Stimulated activated naive CD4-positive, alpha-beta T cell treated with Interleukin-2 at 50 U/mL for 16 hours (primary cell): Measurements from ENCODE around the gene RASL10B.

ENCODE experiments used
- DNase-seq: peaks from one replicate; lab custom pipeline; 2025; lab: John Stamatoyannopoulos, UW

The RASL10B gene

DNA sequence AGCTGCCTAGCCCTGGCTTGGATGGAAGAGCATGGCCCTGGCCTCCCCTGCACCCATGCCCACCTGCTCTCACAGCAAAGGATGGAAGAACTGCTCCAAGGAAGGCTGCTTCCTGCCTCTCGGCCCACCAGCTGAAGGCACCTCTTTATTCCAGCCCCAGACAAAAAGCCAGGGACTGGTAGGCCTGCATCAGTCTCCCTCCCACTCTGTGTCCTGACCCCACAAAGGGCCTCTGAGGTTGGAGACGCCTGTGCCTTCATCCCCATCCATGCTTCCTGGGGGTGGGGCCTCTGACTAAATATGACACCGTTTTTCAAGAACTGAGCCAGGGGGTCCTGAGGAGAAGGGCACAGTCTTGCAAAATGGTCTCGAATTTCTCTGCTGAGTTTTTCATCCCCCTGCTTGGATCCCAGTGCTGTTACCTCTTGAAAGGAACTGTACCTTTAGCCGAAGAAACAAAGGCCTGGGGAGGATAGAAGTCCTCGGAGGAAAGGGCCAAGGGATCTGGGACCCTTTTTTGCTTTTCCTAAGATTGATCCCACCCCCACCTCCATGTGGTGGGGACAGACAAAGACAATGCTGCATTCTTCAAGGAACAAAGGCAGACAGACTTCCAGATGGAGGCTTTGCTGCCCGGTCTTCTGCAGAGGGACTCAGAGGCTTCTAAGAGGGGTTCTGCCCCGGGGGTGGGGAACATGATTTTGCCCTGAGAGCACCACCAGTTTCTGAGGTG lies 34.5 kb downstream of the RASL10B start:
- no peak for DNase-seq

DNA sequence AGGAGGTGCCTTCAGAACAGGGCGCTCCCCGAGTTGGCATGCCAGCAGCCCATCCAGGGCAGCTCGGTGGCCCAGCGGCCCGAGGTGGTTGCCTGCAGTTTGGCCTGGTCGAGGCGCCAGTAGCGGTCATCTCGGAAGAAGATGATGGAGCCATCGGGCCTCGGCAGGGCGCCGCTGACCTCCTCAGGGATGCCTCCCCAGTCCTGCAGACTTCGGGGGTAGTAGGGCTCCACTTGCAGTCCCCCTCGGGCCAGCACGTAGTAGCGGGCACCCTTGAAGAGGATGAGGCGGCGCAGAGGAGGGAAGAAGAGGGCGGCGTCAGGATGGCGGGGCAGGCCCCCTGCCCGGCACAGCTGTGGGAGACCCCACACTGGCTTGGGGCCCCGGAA lies 35.0 kb downstream of the RASL10B start:
- DNase-seq = no peak

DNA sequence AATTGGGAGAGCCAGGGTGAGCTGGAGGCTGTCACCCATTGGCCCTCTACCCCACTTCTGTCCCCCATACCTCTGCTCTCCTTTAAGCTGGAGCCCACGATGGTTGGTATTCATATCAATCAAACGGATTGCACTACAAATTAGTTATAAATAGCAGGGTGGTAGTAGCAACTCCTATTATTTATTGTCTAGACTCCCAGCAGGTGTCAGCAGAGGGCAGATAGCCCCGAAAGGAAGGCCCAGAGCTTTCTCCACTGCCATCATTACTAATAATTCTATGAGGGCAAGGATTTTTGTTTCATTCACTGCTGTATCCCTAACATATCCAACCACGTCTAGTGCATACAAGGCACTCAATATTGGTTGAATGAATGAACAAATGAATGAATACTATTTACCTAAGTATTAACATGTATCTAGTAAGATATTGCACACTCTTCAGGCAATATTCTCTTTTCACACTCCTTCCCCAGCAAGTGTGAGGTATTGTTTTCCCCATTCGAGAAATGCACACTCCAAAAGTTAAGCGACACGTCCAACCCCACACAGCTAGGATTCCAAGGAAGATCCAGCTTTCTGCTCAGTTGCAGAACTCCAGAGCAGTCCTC lies 35.6 kb downstream of the RASL10B start:
- no peak for DNase-seq

- DNase-seq = no peak
Observed at GRCh38 chr17:35768797-35769196, 37.4 kb downstream of the RASL10B start.

DNA sequence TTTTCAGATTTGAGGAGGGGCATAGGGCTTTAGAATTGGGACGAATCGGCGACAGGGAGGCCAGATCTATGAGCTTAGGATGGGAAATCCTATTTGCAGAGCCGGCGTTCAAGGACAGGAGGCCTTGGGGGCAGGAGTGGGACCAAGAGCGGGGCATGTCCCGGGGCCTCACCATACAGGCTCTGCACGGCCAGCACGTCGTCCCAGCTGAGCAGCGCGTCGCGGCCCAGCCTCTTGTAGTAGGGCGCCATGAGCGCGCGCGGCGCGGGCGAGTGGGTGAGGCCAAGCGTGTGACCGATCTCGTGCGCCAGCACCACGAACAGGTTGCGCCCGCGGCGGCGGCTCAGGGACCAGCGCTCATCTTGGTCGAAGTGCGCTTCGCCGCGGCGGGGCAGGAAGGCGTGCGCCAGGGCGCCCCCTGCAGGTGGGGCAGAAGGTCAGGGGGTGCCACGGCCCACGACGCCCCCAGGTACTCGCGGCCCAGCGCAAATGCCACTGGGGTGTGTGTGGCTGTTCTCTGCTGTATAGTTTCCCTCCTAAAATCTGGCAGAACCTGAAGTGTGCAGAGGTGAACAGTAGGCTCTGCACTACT lies 38.6 kb downstream of the RASL10B start:
- DNase-seq = no peak

DNA sequence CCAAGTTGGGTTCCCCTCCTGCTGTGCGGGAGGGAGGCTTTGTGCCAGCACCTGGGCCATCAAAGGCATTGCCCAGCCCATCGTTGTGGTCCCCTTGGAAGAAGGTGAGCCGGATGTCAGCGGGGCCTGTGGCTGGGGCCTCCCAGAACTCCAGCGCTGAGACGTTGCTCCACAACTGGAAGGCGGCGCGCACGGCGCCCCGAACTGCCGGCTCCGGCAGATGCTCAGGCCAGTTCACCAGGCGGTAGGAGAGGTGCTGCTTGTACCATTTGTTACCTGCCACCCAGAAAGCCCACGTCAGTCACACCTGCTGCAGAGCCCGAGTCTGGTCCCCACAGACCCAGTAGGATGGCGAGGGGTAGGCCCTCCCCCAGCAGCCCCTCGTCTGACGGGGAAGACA lies 41.7 kb downstream of the RASL10B start:
- DNase-seq = no peak

GRCh38 chr17:35773679-35774425 lies 42.4 kb downstream of the RASL10B start:
- DNase-seq = no peak

- DNase-seq = no peak
Observed at GRCh38 chr17:35774499-35774898, 43.1 kb downstream of the RASL10B start.

GRCh38 chr17:35775039-35775438 lies 43.6 kb downstream of the RASL10B start:
- no peak for DNase-seq

DNA sequence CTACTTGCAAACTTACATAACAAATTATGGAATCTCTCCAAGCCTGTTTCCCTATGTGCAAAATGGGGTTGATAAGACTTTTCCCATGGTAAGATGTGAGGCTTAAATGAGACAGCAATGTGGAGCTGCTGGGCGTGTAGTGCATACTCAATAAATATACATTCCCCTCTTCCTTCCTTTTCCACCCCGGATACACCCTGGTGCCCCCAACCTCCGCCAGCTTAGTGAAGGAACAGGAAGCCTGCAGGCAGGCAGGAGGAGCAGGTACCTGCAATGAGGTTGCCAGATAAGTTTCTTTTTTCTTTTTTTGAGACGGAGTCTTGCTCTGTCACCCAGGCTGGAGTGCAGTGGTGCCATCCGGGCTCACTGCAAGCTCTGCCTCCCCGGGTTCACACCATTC lies 44.1 kb downstream of the RASL10B start:
- no peak for DNase-seq

- DNase-seq = no peak
Observed at GRCh38 chr17:35778641-35779196, 47.3 kb downstream of the RASL10B start.

- DNase-seq = no peak
Observed at GRCh38 chr17:35780950-35781349, 49.5 kb downstream of the RASL10B start.

GRCh38 chr17:35784895-35785294 lies 53.5 kb downstream of the RASL10B start:
- DNase-seq = no peak

DNA sequence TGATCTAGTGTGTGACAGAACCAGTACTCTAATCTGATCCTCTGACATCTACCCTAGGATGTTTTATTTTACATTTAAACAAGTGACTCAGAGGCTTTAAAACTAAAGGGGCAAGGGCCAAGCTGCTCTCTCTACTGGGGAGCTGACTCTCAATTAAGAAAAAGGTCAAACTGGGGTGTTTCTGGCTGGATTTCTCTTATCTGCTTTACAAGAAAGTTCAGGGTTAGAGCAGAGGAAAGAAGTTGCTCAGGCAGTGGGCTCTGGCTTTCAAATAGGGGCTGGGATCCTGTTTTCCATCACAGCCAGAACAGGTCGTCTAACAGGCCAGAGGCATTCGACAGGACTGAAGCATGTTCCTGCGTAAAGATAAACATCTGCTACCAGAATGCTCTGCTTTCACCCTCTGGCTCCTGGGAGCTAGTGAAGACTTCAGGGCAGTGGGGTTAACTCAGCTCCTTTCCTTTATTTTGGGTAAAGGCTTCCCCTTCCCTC lies 55.5 kb downstream of the RASL10B start:
- no peak for DNase-seq

DNA sequence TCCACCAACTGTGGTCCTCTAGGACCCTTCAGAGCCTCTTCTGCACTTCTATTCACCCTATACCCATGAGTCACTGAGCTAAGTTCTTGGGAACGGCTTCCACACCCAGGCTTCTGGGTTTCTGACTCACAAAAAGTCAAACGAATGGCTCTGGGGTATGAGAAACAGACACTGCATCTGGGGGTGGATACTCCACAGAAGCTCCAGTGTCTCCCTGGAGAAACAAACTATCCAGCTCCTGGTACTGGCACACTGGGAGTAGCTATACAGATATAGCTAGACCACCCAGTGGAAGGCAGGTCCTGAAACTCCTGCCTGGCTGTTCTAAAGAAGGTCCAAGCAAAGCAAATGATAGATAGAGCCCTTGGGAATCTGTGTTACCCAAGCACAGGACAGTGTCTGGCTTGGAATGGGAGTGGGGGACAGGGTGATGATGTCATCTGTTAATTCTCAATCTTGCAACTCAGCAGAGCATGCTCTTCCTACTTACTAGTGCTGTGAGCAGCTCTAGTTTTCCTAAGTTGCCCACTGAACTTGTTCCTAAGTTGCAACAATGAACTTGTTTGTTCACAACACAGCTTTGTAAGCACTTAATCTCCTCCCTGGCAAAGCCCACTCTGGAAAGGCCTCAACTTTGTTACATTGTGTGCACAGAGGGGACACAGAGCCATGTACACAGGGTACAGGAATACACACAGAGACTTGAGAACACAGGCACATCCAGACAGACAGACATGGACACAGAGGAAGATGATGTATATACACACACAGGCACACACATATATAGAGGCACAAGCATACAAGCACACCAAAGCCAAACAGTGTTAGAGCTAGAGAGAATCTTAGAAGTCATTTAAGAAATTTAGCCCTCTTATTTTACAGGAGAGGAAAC lies 57.3 kb downstream of the RASL10B start:
- no peak for DNase-seq

- no peak for DNase-seq
Observed at GRCh38 chr17:35790841-35791240, 59.4 kb downstream of the RASL10B start.

GRCh38 chr17:35791681-35792350 lies 60.4 kb downstream of the RASL10B start:
- no peak for DNase-seq
